Sigmoid colon (tissue), 7 donors: Measurements from ENCODE around the gene SPATA13. TPM values are rescaled to one million over a fixed set of nuclear protein-coding genes. Genes with fewer than 3 reads are reported as not detected.

ENCODE experiments used
- DNase-seq: peaks from one replicate; pipeline ENCODE4 v3.0.0-alpha.2; 2019
- H3K27ac ChIP-seq, 4 donors: fragments of 200-600 bp; sonication (generic); one replicate each; pipeline ENCODE4 v1.5.1; 2016 to 2019; ENCODE audit warnings: mild to moderate bottlenecking in 1 of 4
- H3K27me3 ChIP-seq, 3 donors: fragments of 200-600 bp; sonication (generic); one replicate each; pipeline ENCODE4 v1.5.1; 2019; ENCODE audit warnings: mild to moderate bottlenecking in 1 of 3
- H3K36me3 ChIP-seq, 4 donors: fragments of 200-600 bp; sonication (generic); one replicate each; pipeline ENCODE4 v1.5.1; 2016 to 2019
- H3K4me1 ChIP-seq, 4 donors: fragments of 200-600 bp; sonication (generic); one replicate each; pipeline ENCODE4 v1.5.1; 2017 to 2019
- H3K4me3 ChIP-seq, 4 donors: fragments of 200-600 bp; sonication (generic); one replicate each; pipeline ENCODE4 v1.5.1; 2017 to 2019; ENCODE audit warnings: mild to moderate bottlenecking in 2 of 4, moderate library complexity in 1 of 4
- H3K9me3 ChIP-seq, 4 donors: fragments of 200-600 bp in 3 of 4; sonication (generic) in 3 of 4; one replicate each; pipeline versions ENCODE4 v1.5.1 to v1.6.1; 2013 to 2019
- POLR2AphosphoS5 ChIP-seq, 4 donors: sonication (generic); formaldehyde crosslinking; IDR thresholded peaks; one replicate each; pipeline ENCODE4 v1.6.1; 2017; ENCODE audit warnings: antibody characterized with exemption in 4 of 4
- WGBS, 2 donors: extraction: QIAGEN DNeasy Blood & Tissue Kit; methylation state at CpG; one replicate each; pipeline ENCODE4 v1.1.7; 2013; 5-methylcytosine and 5-hydroxymethylcytosine counted together
- intact Hi-C: fragments of 100-400 bp; cut with DNase I; formaldehyde crosslinking; loops from one replicate; pipeline ENCODE4 v1.15.1; 2023
- polyA plus RNA-seq, 3 donors: library from polyadenylated mRNA; stranded (reverse); fragments of 200-250 nt; gene quantifications; one replicate each; pipeline ENCODE4 v1.2.3, GENCODE V29; 2013
- small RNA-seq, 3 donors: library from RNA; depleted of rRNA; stranded (forward); fragments of <200 nt; gene quantifications; one replicate each; pipeline ENCODE3, GENCODE V24; 2016
- total RNA-seq, 4 donors: library from RNA; depleted of rRNA; stranded (reverse); fragments of >200 nt; gene quantifications; one replicate each; pipeline ENCODE4 v1.1.0, GENCODE V29; 2016
- donor health status: healthy with polysubstance abuse.
- donor health status: Bipolar disorder and iron deficiency.
- donor health status: healthy.

The SPATA13 gene
- total and polyA plus RNA-seq, 7 donors, result 15.6 to 29.4 (median 18.1) TPM

- TF ChIP-seq POLR2AphosphoS5 (IDR thresholded peaks at IDR 0.05), result no peak
- Histone ChIP-seq H3K36me3 (no peaks in the 10 kb centered on the region), H3K27ac (no peak overlapping the region), H3K9me3 (no peaks in the 10 kb centered on the region), H3K4me1 (no peaks in the 10 kb centered on the region), H3K27me3 (no peaks in the 10 kb centered on the region), H3K4me3 (no peak overlapping the region)
- WGBS, 2 donors, result 90 to 91% methylated on average over 7 of the region's 7 CpGs
- no peak for DNase-seq
- intact Hi-C loops, result no loop called here
Measured at GRCh38 chr13:24356270-24356669, 195.8 kb downstream of the SPATA13 start.

Small RNA genes within 50 kb of the gene (small RNA-seq; reads per million reads assigned to genes)
- 0 to 0.18 (median 0) reads per million in 3 donors for gene MIR2276

Other genes with a start within 250 kb of the SPATA13 start
- gene C1QTNF9, start 148.9 kb downstream of the SPATA13 start, total RNA-seq, result 1 to 10 TPM in 1 of 4 donors, under 1 TPM in 1, not detected in 2; 0.82 to 2.2 TPM
- gene C1QTNF9, start 148.9 kb downstream of the SPATA13 start, polyA plus RNA-seq, result under 1 TPM in 1 of 3 donors, not detected in 2; 0.19 TPM